HepG2 (cell line): Measurements from ENCODE around the gene PGRMC2. TPM values are rescaled to one million over a fixed set of nuclear protein-coding genes. Genes with fewer than 3 reads are reported as not detected.

ENCODE experiments used
- BRD4 ChIP-seq: sonication (generic); formaldehyde crosslinking; IDR thresholded peaks from 2 replicates; pipeline ENCODE4 v1.4.0; 2020; ENCODE audit warnings: missing genetic modification reagents
- CBX5 ChIP-seq: sonication (generic); formaldehyde crosslinking; IDR thresholded peaks from 2 replicates; pipeline ENCODE4 v1.4.0; 2020; ENCODE audit warnings: missing genetic modification reagents, borderline replicate concordance
- CTCF ChIP-seq: sonication (generic); formaldehyde crosslinking; IDR thresholded peaks from 2 replicates; pipeline ENCODE4 v1.5.0; 2020; ENCODE audit warnings: mild to moderate bottlenecking, missing genetic modification reagents, moderate library complexity
- FOXJ3 ChIP-seq: sonication (generic); formaldehyde crosslinking; IDR thresholded peaks from 2 replicates; pipeline ENCODE4 v1.4.0; 2020; ENCODE audit warnings: missing genetic modification reagents, mild to moderate bottlenecking, borderline replicate concordance
- IRF2 ChIP-seq: IDR thresholded peaks from 2 replicates; pipeline ENCODE4 v1.6.1; 2018; ENCODE audit warnings: missing genetic modification reagents, missing compliant biosample characterization
- KIAA2018 ChIP-seq: sonication (generic); formaldehyde crosslinking; IDR thresholded peaks from 2 replicates; pipeline ENCODE4 v1.5.0; 2020; ENCODE audit warnings: mild to moderate bottlenecking, missing genetic modification reagents, borderline replicate concordance
- KLF12 ChIP-seq: sonication (generic); formaldehyde crosslinking; IDR thresholded peaks from 2 replicates; pipeline ENCODE4 v1.4.0; 2020; ENCODE audit warnings: missing genetic modification reagents, borderline replicate concordance
- MAX ChIP-seq: IDR thresholded peaks from 2 replicates; pipeline ENCODE4 v1.6.1; 2012; ENCODE audit warnings: inconsistent platforms
- NRL ChIP-seq: sonication (generic); formaldehyde crosslinking; IDR thresholded peaks from 2 replicates; pipeline ENCODE4 v1.5.0; 2020; ENCODE audit warnings: missing genetic modification reagents, mild to moderate bottlenecking, moderate library complexity, borderline replicate concordance
- ONECUT2 ChIP-seq: sonication (generic); formaldehyde crosslinking; IDR thresholded peaks from 2 replicates; pipeline ENCODE4 v1.4.0; 2020; ENCODE audit warnings: missing genetic modification reagents
- PHF5A ChIP-seq: IDR thresholded peaks from one replicate; pipeline ENCODE4 v1.6.1; 2018; ENCODE audit warnings: low read depth, missing genetic modification reagents; ENCODE audit not compliant: unreplicated experiment
- STAG1 ChIP-seq: sonication (generic); formaldehyde crosslinking; IDR thresholded peaks from 2 replicates; pipeline ENCODE4 v1.4.0; 2020; ENCODE audit warnings: missing genetic modification reagents
- U2AF2 ChIP-seq: fragments of 200-400 bp; formaldehyde crosslinking; IDR thresholded peaks from 2 replicates; pipeline ENCODE4 v1.6.1; 2017; ENCODE audit warnings: low read depth, mild to moderate bottlenecking, low read length
- ZNF414 ChIP-seq: sonication (generic); formaldehyde crosslinking; IDR thresholded peaks from 2 replicates; pipeline ENCODE4 v1.5.0; 2020; ENCODE audit warnings: missing genetic modification reagents
- ZNF446 ChIP-seq: sonication (generic); formaldehyde crosslinking; IDR thresholded peaks from 2 replicates; pipeline ENCODE4 v1.5.0; 2020; ENCODE audit warnings: mild to moderate bottlenecking, missing genetic modification reagents
- ZNF747 ChIP-seq: sonication (generic); formaldehyde crosslinking; IDR thresholded peaks from 2 replicates; pipeline ENCODE4 v1.8.1; 2023; ENCODE audit warnings: missing genetic modification reagents, mild to moderate bottlenecking, borderline replicate concordance
- ZNF749 ChIP-seq: sonication (generic); formaldehyde crosslinking; IDR thresholded peaks from 2 replicates; pipeline ENCODE4 v1.8.0; 2022; ENCODE audit warnings: mild to moderate bottlenecking, missing genetic modification reagents, moderate library complexity, borderline replicate concordance
- ZNF816 ChIP-seq: sonication (generic); formaldehyde crosslinking; IDR thresholded peaks from 2 replicates; pipeline ENCODE4 v1.8.0; 2022; ENCODE audit warnings: missing genetic modification reagents, mild to moderate bottlenecking, borderline replicate concordance
- polyA plus RNA-seq, 8 experiments: library from polyadenylated mRNA; depleted of rRNA in 3 of 8; stranded (reverse) in 7 of 8; unstranded in 1 of 8; fragments of >200 nt; fragmentation: Illumina TruSeq in 4 of 8; extraction: Trizol in 4 of 8; gene quantifications; 2 replicates each; pipeline versions ENCODE4 v1.2.1 to v1.2.3, GENCODE V29; 2011 to 2016; ENCODE audit warnings: low read depth in 4 of 8, missing spikeins in 1 of 8, mixed read lengths in 1 of 8; ENCODE audit not compliant: insufficient read depth in 1 of 8
- total RNA-seq, 5 experiments: library from RNA; depleted of rRNA; stranded (reverse); fragments of >200 nt; fragmentation: Illumina TruSeq; extraction: Trizol; gene quantifications; 2 replicates each; pipeline ENCODE4 v1.2.3, GENCODE V29; 2016; ENCODE audit warnings: low read depth in 1 of 5

PGRMC2 gene
- total and polyA plus RNA-seq, 2 of the 13 experiments (the other 11 are each of a cell fraction or from before 2014, with no cell fraction given), result 16.0 to 19.8 TPM

- peak; percentile 70 for TF ChIP-seq KLF12 (CRISPR knock-in tag)
- TF ChIP-seq CBX5, result peak; percentile 97; the same call in 1 of the 2 replicates
- TF ChIP-seq MAX, result peak; percentile 100
- peak; percentile 60; the same call in 1 of the 2 replicates for TF ChIP-seq ONECUT2 (CRISPR knock-in tag)
- peak; percentile 91 for TF ChIP-seq BRD4 (CRISPR knock-in tag)
- TF ChIP-seq IRF2 (CRISPR knock-in tag), result peak; percentile 96
- peak; percentile 99 for TF ChIP-seq NRL (CRISPR knock-in tag)
- TF ChIP-seq ZNF747 (CRISPR knock-in tag), result peak; percentile 90; the same call in 1 of the 2 replicates
- peak; percentile 83 for TF ChIP-seq FOXJ3
- TF ChIP-seq KIAA2018 (CRISPR knock-in tag), result peak; percentile 79; the same call in 1 of the 2 replicates
- peak; percentile 90 for TF ChIP-seq ZNF446 (CRISPR knock-in tag)
- peak; percentile 99; the same call in 1 of the 2 replicates for TF ChIP-seq ZNF816 (CRISPR knock-in tag)
- 0 out of 2 replicates have a peak, but pooled peaks have one; percentile 28 for TF ChIP-seq U2AF2
- TF ChIP-seq ZNF414 (CRISPR knock-in tag), result peak; percentile 72; the same call in 1 of the 2 replicates
- peak; percentile 99 for TF ChIP-seq ZNF749 (CRISPR knock-in tag)
- no peak for TF ChIP-seq STAG1 (CRISPR knock-in tag)
- TF ChIP-seq CTCF (CRISPR knock-in tag), result peak; percentile 51
- TF ChIP-seq PHF5A (CRISPR knock-in tag), result no peak
These were observed 467 bp upstream of the PGRMC2 start (continued) for GRCh38 chr4:128287871-128288688.
